ENCODE results near the gene PIGH.
"Not testable (repeated sequence)": the region's sequence is repeated elsewhere in the genome, so short reads cannot be mapped to it uniquely, and the experiment has no call there.

Gene PIGH

GRCh38 chr14:67551123-67551522 lies 48.9 kb downstream of the PIGH start:
- no peak for DNase-seq (ENCODE audit: low read depth)

- no peak for DNase-seq (ENCODE audit: low read depth)
Observed at GRCh38 chr14:67549734-67550133, 50.3 kb downstream of the PIGH start.

- no peak for DNase-seq (ENCODE audit: low read depth)
Observed at GRCh38 chr14:67547224-67547780, 52.8 kb downstream of the PIGH start.

- no peak for DNase-seq (ENCODE audit: low read depth)
Observed at GRCh38 chr14:67544590-67544989, 55.5 kb downstream of the PIGH start.

GRCh38 chr14:67542620-67543019 lies 57.4 kb downstream of the PIGH start:
- not testable (repeated sequence) for DNase-seq (ENCODE audit: low read depth)

GRCh38 chr14:67541448-67542387 lies 58.4 kb downstream of the PIGH start:
- no peak for DNase-seq (ENCODE audit: low read depth)
